GM21717 (cell line): ENCODE results near the gene RASSF3.

ENCODE experiments used
- ATAC-seq: cut with Tn5 transposase; IDR thresholded peaks from one replicate; pipeline ENCODE4 v1.9.1; 2021; ENCODE audit warnings: mild to moderate bottlenecking, moderate library complexity; ENCODE audit not compliant: unreplicated experiment

The RASSF3 gene

DNA sequence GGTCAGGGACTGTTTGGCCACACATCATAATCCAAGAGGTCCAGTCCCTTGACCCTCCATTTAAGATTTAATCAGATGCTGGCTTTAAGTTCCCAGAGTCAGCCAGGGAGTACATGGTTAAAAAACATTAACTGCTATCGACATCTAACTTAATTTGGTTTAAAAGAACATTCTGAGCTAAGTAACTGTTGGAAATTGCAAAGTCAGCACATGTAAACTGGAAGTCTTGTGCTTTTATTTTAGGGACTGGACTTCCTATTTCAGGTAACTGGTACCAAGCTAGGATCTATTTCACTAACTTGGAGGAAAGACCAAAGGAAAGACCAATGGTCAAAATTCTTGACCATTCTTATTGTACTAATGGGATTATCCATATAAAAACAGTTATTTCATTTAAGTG lies 108.4 kb downstream of the RASSF3 start:
- no peak for ATAC-seq

DNA sequence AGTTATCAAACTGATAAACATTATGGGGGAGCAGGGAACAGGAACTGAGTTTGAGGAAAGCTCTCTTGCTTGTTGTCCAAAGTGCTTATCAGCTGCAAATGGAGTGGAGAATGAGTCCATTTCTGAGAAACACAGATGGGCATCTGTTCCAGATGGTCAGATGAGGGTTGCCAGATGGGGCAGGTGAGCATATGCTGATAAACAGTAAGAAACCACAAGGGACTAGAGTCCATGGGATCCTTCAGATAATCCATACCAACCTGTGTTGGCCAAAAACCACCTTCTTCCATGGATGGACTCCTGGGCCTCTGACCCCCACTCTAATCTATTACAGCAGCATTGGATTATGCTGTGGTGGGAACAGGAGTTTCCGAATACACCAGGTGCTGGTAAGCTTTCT lies 110.6 kb downstream of the RASSF3 start:
- no peak for ATAC-seq

DNA sequence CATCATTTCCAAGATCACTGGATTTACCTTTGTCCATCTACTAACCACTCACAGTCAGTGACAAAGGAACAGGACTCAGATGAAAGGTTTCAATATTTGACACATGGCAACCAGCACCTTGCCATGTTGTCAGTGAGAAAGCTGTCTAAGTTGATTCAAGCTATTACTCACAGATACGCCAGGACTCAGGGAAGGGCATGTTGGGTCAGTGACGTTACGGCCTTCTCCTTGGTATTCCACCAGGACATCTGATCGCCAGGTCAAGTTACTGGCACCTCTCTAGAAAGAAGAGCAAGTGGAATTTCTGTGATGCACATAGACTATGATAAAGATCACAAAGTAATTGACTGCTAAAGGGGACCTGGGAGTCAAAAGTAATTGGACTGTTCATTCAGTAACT lies 112.5 kb downstream of the RASSF3 start:
- no peak for ATAC-seq

DNA sequence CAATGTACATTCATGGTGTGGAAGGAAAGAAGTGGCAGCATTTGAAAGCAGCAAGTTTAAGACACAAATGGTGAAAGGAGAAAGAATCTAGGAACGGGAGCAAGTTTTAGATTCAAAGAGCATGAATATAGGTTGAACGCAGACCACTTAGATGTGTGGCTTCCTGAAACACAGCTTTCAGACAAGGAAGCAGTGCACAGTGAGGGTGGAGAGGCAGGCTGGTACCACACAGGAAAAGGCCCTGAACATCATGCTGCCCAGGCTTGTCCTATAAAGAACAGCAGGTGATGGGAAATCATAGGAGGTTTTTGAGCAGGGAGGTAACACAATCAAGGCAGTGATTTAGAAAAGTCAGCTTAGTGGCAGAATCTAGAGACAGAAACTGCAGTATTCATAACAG lies 113.3 kb downstream of the RASSF3 start:
- ATAC-seq, result no peak

DNA sequence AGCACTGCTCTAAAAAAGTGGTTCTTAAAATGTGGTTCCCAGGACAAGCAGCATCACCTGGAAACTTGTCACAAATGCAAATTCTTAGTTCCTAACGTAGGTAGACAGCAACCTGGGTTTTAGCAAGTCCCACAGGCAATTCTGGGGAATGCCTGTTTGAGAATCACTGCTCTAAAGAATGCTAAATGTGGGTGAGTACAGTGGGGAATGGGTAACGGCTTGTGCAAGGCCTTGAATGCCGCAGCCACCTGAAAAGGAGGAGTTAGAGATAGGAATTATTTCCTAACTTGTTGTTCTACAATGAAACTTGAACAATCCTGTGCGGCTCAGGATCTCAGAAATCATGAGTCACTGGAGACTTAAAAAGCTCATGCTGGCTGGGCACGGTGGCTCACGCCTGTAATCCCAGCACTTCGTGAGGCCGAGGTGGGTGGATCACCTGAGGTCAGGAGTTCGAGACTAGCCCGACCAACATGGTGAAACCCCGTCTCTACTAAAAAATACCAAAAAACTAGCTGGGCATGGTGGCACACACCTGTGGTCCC lies 114.0 kb downstream of the RASSF3 start:
- ATAC-seq, result no peak

DNA sequence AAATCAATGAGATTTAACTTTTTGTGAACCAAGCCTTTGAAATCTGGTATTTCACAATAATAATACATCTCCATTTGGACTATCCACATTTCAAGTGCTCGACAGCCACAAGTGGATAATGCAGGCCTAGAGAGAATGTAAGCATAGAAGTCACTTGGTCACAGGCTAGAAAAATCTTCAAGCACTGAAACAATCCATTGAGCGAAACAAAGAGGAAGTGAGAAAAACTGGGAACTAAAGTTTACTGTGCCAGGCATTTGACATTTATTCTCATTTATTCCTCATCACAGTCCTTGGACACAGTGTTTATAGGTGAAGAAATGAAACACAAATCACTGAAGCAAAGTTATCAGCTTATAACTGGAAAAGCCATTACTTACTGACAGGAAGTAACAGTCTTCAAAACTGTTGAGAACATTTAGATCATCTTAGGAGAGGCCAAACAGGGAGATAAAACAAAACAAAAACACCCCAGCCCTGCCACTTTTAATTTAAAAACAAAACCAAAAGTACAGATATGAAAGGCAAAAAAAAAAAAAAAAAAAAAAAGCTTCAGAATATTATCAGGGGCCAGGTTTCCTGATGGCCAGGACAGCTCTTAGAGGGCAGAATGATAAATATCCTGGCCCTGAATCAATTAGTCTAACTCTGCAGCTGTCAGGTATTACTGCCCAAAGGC lies 119.8 kb downstream of the RASSF3 start:
- ATAC-seq, result peak; percentile 57

DNA sequence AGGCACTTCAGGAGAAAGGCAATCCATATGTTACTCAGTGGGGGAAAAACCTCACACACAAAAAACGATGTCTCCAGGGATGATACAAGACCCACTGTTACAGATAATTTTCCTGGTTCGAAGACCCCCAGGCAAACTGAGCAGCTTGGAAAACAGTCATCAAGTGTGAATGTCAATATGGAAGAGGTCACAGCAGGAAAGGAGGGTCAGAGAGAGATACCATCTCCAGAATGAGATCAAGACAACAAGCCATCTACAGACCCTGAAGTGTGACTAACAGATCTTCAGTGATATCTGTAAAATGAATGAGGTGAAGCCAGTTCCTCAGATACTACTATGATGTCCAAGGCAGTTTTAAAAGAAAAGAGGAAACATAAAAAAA lies 120.3 kb downstream of the RASSF3 start:
- peak; percentile 32 for ATAC-seq

DNA sequence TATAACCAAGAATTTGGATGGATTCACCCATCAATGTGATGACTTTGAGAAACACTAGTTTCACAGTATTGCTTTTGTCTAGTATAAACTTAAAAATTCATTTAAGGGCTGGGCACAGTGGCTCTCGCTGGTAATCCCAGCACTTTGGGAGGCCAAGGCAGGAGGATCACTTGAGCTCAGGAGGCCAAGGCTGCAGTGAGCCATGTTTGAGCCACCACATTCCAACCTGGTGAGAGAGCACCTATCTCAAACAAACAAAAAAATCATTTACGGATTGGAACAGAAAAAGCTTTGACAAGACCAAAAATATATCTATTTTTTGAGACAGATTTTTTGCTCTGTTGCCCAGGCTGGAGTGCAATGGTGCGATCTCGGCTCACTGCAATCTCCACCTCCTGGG lies 121.4 kb downstream of the RASSF3 start:
- ATAC-seq, result no peak

DNA sequence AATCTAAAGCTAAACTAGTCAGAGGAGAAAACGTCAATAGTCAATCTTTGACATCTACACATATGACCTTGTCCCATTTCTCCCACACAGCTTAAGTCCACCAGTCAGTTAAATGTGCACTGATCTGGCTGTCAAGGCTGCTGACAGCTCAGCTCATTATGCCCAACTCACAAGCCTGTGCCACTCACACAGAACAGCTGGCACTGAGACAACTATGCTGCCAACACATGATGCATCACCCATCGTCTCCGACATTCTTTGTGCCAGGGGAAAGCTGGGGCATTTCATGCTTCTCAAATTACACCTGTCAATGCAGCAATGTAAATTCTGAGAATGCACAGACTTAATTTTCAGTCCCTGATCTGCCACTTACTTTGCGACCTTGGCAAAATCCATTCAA lies 123.6 kb downstream of the RASSF3 start:
- no peak for ATAC-seq

DNA sequence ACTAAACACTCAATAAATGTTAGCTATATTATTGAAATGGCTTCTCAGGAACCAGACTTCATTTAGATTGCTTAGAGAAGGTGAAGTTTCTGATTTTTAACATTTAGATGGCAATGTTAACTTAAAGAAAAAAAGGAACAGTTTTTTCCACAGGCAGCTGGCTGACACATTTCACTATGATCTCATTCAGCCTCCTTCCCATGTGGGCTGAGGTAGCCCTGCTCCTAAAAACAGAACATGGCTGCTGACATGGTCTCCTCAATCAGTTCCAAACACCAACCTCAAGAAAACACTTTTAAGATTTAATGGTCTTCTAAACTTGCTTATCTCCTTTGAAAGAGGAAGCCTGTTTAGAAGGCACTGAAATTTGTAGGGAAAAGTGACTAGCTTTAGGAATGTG lies 125.1 kb downstream of the RASSF3 start:
- ATAC-seq, result no peak

DNA sequence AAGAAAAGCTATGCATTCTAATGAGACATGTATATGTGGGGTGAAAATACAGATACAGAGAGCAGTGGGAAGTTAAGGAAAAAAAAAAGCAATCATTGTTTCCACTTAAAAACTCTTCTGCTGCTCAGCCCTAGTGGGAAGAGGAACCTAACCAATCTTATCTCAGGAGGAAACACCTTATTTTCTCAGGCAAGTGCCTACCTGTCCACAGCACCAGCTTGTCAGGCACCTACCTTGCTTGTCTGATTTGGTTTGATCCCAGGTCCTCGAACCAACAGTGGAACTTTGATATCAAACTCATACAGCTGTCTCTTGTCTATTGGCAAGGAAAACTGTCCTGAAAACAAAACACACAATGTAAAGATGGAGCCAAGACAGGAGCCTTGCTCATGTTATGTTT lies 126.5 kb downstream of the RASSF3 start:
- no peak for ATAC-seq

DNA sequence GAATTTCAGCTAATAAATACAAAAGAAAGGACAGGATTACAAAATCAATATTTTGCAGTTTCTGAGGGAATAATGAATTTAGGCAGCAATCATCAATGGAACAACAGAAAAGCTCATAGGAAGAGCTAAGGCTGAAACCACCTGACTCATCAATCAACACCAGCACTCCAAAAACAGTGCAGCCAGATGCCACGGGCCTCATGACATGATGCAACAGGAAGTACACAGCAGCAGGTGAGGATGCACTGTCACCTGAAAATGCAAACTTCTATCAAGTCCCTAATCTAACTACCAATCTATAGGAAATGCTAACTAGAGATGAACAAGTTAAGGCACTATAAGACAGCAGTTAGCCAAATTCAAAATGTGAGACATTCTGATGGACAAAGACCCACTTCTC lies 127.2 kb downstream of the RASSF3 start:
- no peak for ATAC-seq

DNA sequence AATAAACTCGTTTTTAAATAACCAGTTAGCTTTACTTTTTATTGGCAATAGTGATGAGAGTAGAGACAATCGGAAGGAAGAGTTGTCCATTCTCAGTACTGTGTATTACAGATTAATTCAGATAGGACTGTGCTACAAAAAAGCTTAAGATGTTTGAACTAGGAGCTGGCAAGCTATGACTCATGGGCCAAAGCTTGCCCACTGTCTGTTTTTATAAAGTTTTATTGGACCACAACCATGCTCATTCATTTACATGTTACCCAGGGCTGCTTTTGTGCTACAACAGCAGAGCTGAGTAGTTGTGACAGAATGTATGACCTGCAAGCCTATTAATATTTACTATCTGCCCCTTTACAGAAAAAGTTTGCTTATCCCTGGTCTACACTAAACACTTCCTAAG lies 129.5 kb downstream of the RASSF3 start:
- no peak for ATAC-seq

DNA sequence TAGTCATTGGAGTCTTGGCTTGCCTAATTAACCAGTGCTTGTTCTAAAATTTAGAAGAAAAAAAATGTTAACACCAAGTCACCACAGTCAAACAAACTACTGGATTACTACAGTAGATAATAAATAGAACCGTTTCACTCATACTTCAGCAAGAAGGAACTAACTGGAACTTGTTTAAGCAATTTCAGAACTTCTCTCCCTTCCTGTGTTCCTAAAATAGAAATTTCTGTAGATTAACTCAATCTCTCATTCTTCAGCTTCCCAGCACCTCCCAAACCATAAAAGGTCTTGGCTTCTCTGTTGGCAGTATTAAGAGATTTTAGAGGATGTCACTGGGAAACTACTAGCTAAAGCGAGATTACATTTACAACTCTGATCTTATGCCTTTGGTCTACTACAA lies 130.4 kb downstream of the RASSF3 start:
- ATAC-seq, result no peak

DNA sequence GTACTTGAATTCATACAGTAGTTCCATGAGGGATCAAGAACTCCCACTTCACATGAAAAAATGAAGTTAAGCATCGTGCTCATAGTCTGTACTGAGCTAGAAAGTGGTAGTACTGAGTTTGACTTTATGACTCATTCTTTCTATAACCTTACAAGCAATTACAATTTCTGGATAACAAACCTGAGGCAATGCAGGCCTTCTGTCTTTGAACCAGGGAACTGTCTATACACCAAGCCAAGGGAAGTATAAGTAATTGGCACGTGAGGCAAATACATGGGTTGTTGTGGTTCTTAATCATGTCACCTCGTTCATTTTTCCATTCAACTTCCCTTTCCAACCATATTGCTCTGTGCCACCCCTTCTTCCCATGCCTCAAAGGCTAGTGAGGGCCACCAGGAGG lies 132.1 kb downstream of the RASSF3 start:
- ATAC-seq, result no peak

DNA sequence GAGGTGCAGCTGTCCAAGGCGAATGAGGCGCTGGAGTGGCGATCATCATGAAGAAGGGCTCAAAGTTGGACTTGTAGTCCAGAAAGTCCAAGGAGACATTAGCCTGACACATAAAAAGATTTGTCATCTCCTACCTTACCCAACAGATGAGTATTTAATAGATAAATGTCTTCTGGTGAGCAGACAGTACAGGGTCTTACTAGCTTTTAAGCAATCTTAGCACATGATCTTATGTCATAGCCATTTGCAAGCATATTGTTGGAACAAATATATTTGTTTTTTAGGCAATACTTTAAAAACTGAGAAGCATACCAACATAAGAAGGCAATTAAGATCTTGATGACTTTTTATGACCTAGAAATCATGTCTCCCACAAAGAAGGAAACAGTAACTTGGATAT lies 132.9 kb downstream of the RASSF3 start:
- no peak for ATAC-seq

DNA sequence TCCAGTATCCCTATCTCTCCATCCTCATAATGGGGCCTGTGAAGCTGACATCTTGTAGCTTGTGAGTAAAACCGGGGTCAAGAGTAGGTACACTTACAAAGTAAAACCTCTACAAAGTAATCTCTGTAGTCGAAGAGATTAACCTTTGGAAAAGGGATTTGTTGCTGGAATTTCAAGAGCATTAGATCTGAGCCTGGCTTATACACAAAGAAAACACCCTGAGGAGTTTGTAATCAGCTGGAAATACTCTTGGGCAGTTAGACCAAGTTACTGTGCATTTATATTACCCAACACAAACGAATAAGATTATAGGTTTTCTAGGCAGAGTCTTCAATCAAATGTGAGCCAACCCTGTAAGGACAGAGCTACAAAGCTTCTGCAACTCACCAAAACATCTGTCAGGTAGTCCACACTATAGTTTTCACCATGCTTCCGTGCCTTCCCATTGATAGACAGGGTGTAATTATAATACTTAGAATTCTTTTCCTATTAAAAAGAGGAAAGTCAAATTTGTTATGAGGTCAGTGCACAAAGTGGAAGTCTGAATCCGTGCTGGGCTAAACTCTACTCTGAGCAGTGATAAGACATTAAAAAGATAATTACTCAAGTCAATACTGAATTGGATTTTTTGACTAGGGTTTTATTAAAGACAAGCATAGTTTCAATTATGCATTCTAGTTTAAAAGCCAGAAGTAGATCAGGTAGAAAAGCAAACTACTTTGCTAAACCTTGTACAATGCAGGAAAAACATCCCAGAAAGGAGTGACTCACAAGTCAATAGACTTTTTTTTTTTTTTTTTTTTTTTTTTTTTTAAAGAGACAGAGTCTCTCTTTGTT lies 134.3 kb downstream of the RASSF3 start:
- ATAC-seq, result no peak

DNA sequence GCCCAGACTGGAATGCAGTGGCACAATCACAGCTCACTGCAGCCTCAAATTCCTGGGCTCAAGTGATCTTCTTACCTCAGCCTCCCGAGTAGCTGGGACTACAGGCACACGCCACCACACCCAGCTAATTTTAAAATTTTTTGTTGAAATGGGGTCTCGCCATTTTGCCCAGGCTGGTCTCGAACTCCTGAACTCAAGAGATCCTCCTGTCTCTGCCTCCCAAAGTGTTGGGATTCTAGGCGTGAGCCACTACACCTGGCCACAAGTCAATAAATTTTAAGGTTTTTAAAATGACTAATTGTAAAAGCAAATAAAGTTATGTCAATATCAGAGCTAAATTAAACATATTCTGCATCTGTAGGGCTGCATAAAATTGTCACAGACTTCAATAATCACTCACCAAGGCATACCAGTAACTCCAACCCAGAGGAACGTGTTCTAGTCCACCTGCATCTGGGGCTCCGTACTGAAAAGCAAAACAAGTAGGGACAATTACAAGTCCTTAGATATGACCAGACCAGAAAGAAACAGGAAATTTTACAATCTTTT lies 135.0 kb downstream of the RASSF3 start:
- no peak for ATAC-seq

DNA sequence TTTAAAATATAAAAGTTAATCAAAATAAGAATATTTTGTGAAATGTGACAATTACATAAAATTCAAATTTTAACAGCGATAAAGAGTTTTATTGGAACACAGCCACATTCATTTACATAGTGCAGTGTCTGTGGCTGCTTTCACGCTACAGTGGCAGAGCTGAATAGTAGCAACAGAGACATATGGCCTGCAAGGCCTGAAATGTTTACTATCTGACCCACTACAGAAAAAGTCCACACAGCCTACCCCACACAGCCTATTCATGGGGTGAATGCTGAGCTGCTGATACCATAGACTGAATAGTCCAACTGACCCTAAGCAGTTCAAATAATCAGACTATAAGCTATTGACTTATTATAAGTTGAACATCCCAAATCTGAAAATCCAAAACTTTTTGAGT lies 135.7 kb downstream of the RASSF3 start:
- no peak for ATAC-seq

DNA sequence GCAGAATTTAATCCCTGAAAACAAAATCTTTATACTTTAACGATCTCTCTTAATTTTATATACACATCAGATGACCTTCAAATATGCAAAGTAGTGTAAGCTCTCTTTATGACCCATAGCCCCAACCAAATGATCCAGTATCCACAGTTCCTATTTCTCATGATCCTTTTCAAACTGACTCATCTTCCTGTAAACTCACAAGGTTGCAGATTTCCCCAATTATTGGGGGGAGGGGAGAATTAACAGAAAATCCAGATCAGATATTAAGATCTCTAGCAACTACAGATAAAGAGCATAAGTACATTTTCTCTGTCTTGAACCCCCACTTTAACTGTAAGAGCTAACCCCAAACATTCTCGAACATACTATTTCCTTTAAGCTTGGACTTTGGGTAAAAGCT lies 136.4 kb downstream of the RASSF3 start:
- ATAC-seq, result no peak
